HepG2 (cell line): Measurements from ENCODE around the gene PDGFB. TPM values are rescaled to one million over a fixed set of nuclear protein-coding genes. Genes with fewer than 3 reads are reported as not detected.

ENCODE experiments used
- BHLHE40 ChIP-seq: IDR thresholded peaks from 2 replicates; pipeline ENCODE4 v1.6.1; 2011; ENCODE audit warnings: low read length, improper control_type of control experiment
- DDIT3 ChIP-seq: sonication (generic); formaldehyde crosslinking; IDR thresholded peaks from 2 replicates; pipeline ENCODE4 v1.4.0; 2020; ENCODE audit warnings: mild to moderate bottlenecking, missing genetic modification reagents
- DMAP1 ChIP-seq: IDR thresholded peaks from 2 replicates; pipeline ENCODE4 v1.6.1; 2016
- GABPB1 ChIP-seq: IDR thresholded peaks from 2 replicates; pipeline ENCODE4 v1.6.1; 2016; ENCODE audit warnings: mild to moderate bottlenecking, missing genetic modification reagents, moderate library complexity, missing compliant biosample characterization
- GATAD2A ChIP-seq: IDR thresholded peaks from 2 replicates; pipeline ENCODE4 v1.6.1; 2016
- HMGXB3 ChIP-seq: sonication (generic); formaldehyde crosslinking; IDR thresholded peaks from 2 replicates; pipeline ENCODE4 v1.4.0; 2020; ENCODE audit warnings: missing genetic modification reagents, borderline replicate concordance
- NR2F6 ChIP-seq, 2 experiments: IDR thresholded peaks; 2 replicates each; pipeline ENCODE4 v1.6.1; 2016; ENCODE audit warnings: antibody characterized with exemption in 1 of 2, mild to moderate bottlenecking in 1 of 2
- RARA ChIP-seq: IDR thresholded peaks from 2 replicates; pipeline ENCODE4 v1.6.1; 2016; ENCODE audit warnings: missing genetic modification reagents, missing compliant biosample characterization
- REL ChIP-seq: sonication (generic); formaldehyde crosslinking; conservative IDR thresholded peaks from 2 replicates; pipeline ENCODE4 v1.8.0; 2022; ENCODE audit warnings: mild to moderate bottlenecking, missing genetic modification reagents, moderate library complexity
- TBX2 ChIP-seq: sonication (generic); formaldehyde crosslinking; IDR thresholded peaks from 2 replicates; pipeline ENCODE4 v1.5.0; 2020; ENCODE audit warnings: missing genetic modification reagents, mild to moderate bottlenecking, borderline replicate concordance
- YEATS2 ChIP-seq: sonication (generic); formaldehyde crosslinking; IDR thresholded peaks from 2 replicates; pipeline ENCODE4 v1.4.0; 2020; ENCODE audit warnings: missing genetic modification reagents, borderline replicate concordance
- ZFX ChIP-seq: sonication (generic); formaldehyde crosslinking; IDR thresholded peaks from 2 replicates; pipeline ENCODE4 v1.4.0; 2020; ENCODE audit warnings: mild to moderate bottlenecking, low read depth, missing genetic modification reagents, moderate library complexity
- ZMYM3 ChIP-seq: sonication (generic); formaldehyde crosslinking; IDR thresholded peaks from 2 replicates; pipeline ENCODE4 v1.5.1; 2020; ENCODE audit warnings: mild to moderate bottlenecking, missing genetic modification reagents
- ZNF260 ChIP-seq: sonication (generic); formaldehyde crosslinking; IDR thresholded peaks from 2 replicates; pipeline ENCODE4 v1.4.0; 2020; ENCODE audit warnings: missing genetic modification reagents, low read depth, mild to moderate bottlenecking, borderline replicate concordance
- ZNF274 ChIP-seq: sonication (generic); formaldehyde crosslinking; IDR thresholded peaks from 2 replicates; pipeline ENCODE4 v1.5.1; 2020; ENCODE audit warnings: mild to moderate bottlenecking, missing genetic modification reagents
- ZNF343 ChIP-seq: sonication (generic); formaldehyde crosslinking; IDR thresholded peaks from 2 replicates; pipeline ENCODE4 v1.4.0; 2020; ENCODE audit warnings: mild to moderate bottlenecking, missing genetic modification reagents
- ZNF513 ChIP-seq: sonication (generic); formaldehyde crosslinking; conservative IDR thresholded peaks from 2 replicates; pipeline ENCODE4 v1.5.0; 2020; ENCODE audit warnings: missing genetic modification reagents
- ZNF530 ChIP-seq: sonication (generic); formaldehyde crosslinking; IDR thresholded peaks from 2 replicates; pipeline ENCODE4 v1.5.0; 2020; ENCODE audit warnings: low read depth, mild to moderate bottlenecking, missing genetic modification reagents
- ZNF576 ChIP-seq: sonication (generic); formaldehyde crosslinking; IDR thresholded peaks from 2 replicates; pipeline ENCODE4 v1.4.0; 2020; ENCODE audit warnings: mild to moderate bottlenecking, missing genetic modification reagents
- ZNF782 ChIP-seq: sonication (generic); formaldehyde crosslinking; IDR thresholded peaks from 2 replicates; pipeline ENCODE4 v1.4.0; 2020; ENCODE audit warnings: missing genetic modification reagents, mild to moderate bottlenecking, borderline replicate concordance
- ZNF792 ChIP-seq: IDR thresholded peaks from 2 replicates; pipeline ENCODE4 v1.6.1; 2016
- polyA plus RNA-seq, 8 experiments: library from polyadenylated mRNA; depleted of rRNA in 3 of 8; stranded (reverse) in 7 of 8; unstranded in 1 of 8; fragments of >200 nt; fragmentation: Illumina TruSeq in 4 of 8; extraction: Trizol in 4 of 8; gene quantifications; 2 replicates each; pipeline versions ENCODE4 v1.2.1 to v1.2.3, GENCODE V29; 2011 to 2016; ENCODE audit warnings: low read depth in 4 of 8, missing spikeins in 1 of 8, mixed read lengths in 1 of 8; ENCODE audit not compliant: insufficient read depth in 1 of 8
- total RNA-seq, 5 experiments: library from RNA; depleted of rRNA; stranded (reverse); fragments of >200 nt; fragmentation: Illumina TruSeq; extraction: Trizol; gene quantifications; 2 replicates each; pipeline ENCODE4 v1.2.3, GENCODE V29; 2016; ENCODE audit warnings: low read depth in 1 of 5

Gene PDGFB
- total and polyA plus RNA-seq, 2 of the 13 experiments (the other 11 are each of a cell fraction or from before 2014, with no cell fraction given): 1.4 to 10.1 TPM

- TF ChIP-seq ZNF513: no peak
- no peak for TF ChIP-seq BHLHE40
- TF ChIP-seq GATAD2A (CRISPR knock-in tag): 0 out of 2 replicates have a peak, but pooled peaks have one; percentile 25
- peak; percentile 63 for TF ChIP-seq ZMYM3
- peak; percentile 48; the same call in 1 of the 2 replicates for TF ChIP-seq ZNF274 (CRISPR knock-in tag)
- TF ChIP-seq ZNF260 (CRISPR knock-in tag): no peak
- TF ChIP-seq ZFX (CRISPR knock-in tag): peak; percentile 84
- TF ChIP-seq REL (CRISPR knock-in tag): no peak
- peak; percentile 97 for TF ChIP-seq RARA (CRISPR knock-in tag)
- no peak for TF ChIP-seq ZNF576 (CRISPR knock-in tag)
- TF ChIP-seq YEATS2 (CRISPR knock-in tag): peak; percentile 29; the same call in 1 of the 2 replicates
- no peak for TF ChIP-seq DDIT3
- TF ChIP-seq HMGXB3 (CRISPR knock-in tag): no peak
- peak; percentile 20; the same call in 1 of the 2 replicates for TF ChIP-seq GABPB1 (CRISPR knock-in tag)
- no peak for TF ChIP-seq ZNF782 (CRISPR knock-in tag)
- no peak for TF ChIP-seq ZNF343 (CRISPR knock-in tag)
- TF ChIP-seq TBX2 (CRISPR knock-in tag): peak; percentile 24; the same call in 1 of the 2 replicates
- TF ChIP-seq NR2F6 (IDR thresholded peaks at IDR 0.05): peak; percentile 37
- TF ChIP-seq NR2F6 (CRISPR knock-in tag; IDR thresholded peaks at IDR 0.05): peak; percentile 52
- no peak for TF ChIP-seq ZNF530 (CRISPR knock-in tag)
- TF ChIP-seq DMAP1 (CRISPR knock-in tag): no peak
- no peak for TF ChIP-seq ZNF792 (CRISPR knock-in tag)
Measured at GRCh38 chr22:39290724-39291161, 46.0 kb upstream of the PDGFB start (continued).
